ENCODE measurements around the gene MARCO.

MARCO gene

DNA sequence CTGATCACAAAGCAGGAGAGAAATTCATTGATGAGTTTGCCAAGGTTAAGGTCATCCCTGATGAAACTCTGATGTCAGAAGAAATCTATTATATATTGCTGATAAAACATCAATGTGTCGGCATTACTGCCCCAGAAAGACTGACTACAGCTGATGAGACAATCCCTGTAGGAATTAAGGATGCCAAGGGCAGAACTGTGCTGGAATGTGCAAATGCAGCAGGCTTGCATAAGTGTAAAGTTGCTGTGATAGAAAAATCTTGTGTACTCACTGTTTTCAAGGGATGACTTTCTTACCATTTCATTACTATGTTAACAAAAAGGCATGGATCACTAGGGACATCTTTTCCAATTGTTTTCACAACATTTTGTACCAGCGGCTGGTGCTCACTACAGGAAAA, 19.7 kb upstream of the MARCO start:
- H3K4me3 ChIP-seq (ENCODE audit: low read depth, low read length): no peak overlapping the region
- ChIA-PET CTCF (no interaction called here), POLR2A (no interaction called here)
- no peak for DNase-seq (ENCODE audit: low read depth, low spot score)
- TF ChIP-seq CTCF (IDR thresholded peaks at IDR 0.05; ENCODE audit: insufficient read depth, low read length, missing control alignments): no peak

GRCh38 chr2:118923371-118923770, 18.6 kb upstream of the MARCO start:
- DNase-seq (ENCODE audit: low read depth, low spot score): no peak
- CTCF ChIA-PET: no interaction called here
- TF ChIP-seq CTCF (IDR thresholded peaks at IDR 0.05; ENCODE audit: insufficient read depth, low read length, missing control alignments): no peak
- POLR2A ChIA-PET: no interaction called here
- no peak overlapping the region for H3K4me3 ChIP-seq (ENCODE audit: low read depth, low read length)

GRCh38 chr2:118925476-118925875, 16.5 kb upstream of the MARCO start:
- no peak for DNase-seq (ENCODE audit: low read depth, low spot score)
- POLR2A ChIA-PET: no interaction called here
- no peak overlapping the region for H3K4me3 ChIP-seq (ENCODE audit: low read depth, low read length)
- CTCF ChIA-PET: no interaction called here
- no peak for TF ChIP-seq CTCF (IDR thresholded peaks at IDR 0.05; ENCODE audit: insufficient read depth, low read length, missing control alignments)

GRCh38 chr2:118925981-118926380, 16.0 kb upstream of the MARCO start:
- POLR2A ChIA-PET: no interaction called here
- CTCF ChIA-PET: no interaction called here
- DNase-seq (ENCODE audit: low read depth, low spot score): no peak

DNA sequence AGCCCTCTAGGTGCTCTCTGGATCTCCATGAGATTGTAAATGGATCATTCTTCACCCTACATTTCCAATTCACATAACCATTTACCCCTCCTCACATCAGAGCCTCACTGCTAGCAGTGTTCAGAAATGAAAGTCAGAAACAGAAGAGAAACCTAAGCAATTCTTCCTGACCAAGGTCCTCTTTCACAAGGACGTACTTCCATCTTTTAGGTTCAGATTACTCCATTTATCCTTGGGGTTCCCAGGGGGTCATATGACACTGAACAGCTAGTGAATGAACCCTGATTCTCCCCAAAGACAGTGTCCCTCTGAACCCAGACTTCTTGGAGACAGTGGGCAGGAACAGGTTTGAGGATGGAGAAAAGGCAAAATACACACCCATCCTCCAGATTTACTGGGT, 12.9 kb upstream of the MARCO start:
- CTCF ChIA-PET: no interaction called here
- no peak for DNase-seq (ENCODE audit: low read depth, low spot score)
- POLR2A ChIA-PET: no interaction called here
- H3K4me3 ChIP-seq (ENCODE audit: low read depth, low read length): no peak overlapping the region
- no peak for TF ChIP-seq CTCF (IDR thresholded peaks at IDR 0.05; ENCODE audit: insufficient read depth, low read length, missing control alignments)

More at GRCh38 chr2:118925981-118926380, 16.0 kb upstream of the MARCO start:
- no peak for TF ChIP-seq CTCF (IDR thresholded peaks at IDR 0.05; ENCODE audit: insufficient read depth, low read length, missing control alignments)
- no peak overlapping the region for H3K4me3 ChIP-seq (ENCODE audit: low read depth, low read length)

GRCh38 chr2:118932949-118933348, 9.0 kb upstream of the MARCO start:
- DNase-seq (ENCODE audit: low read depth, low spot score): no peak
- ChIA-PET POLR2A (no interaction called here), CTCF (no interaction called here)
- H3K4me3 ChIP-seq (ENCODE audit: low read depth, low read length): no peak overlapping the region
- TF ChIP-seq CTCF (IDR thresholded peaks at IDR 0.05; ENCODE audit: insufficient read depth, low read length, missing control alignments): no peak

Data from AG04449 (cell line).